CD1c-positive myeloid dendritic cell (primary cell): ENCODE measurements around the gene SAMD4B.
A peak's percentile ranks its signal among the peaks of the same experiment; 100 is the strongest.
"Not testable (repeated sequence)": the region's sequence is repeated elsewhere in the genome, so short reads cannot be mapped to it uniquely, and the experiment has no call there.

Source experiments
- DNase-seq: peaks from one replicate; pipeline ENCODE4 v3.0.0-alpha.2; 2016; ENCODE audit errors: extremely low spot score

Gene SAMD4B

GRCh38 chr19:39341719-39342604 is at the start of gene SAMD4B:
Gene SAMD4B (plus strand): TSS chr19:39342421. CDS start chr19:39356894, 14,473 bp downstream.
- peak; percentile 99 for DNase-seq

- no peak for DNase-seq
Measured at GRCh38 chr19:39293394-39293793, 48.8 kb upstream of the SAMD4B start.

- DNase-seq = no peak
Measured at GRCh38 chr19:39296055-39296645, 46.1 kb upstream of the SAMD4B start, which contains the start of gene IFNL1. Gene IFNL1 (plus strand): TSS chr19:39296407. CDS start chr19:39296422, 15 bp downstream.

GRCh38 chr19:39296906-39297305 is 45.3 kb upstream of the SAMD4B start:
- DNase-seq = no peak

- DNase-seq = no peak
Measured at GRCh38 chr19:39297931-39298634, 44.1 kb upstream of the SAMD4B start.

GRCh38 chr19:39299404-39299803 is 42.8 kb upstream of the SAMD4B start:
- no peak for DNase-seq

- no peak for DNase-seq
Measured at GRCh38 chr19:39299832-39300231, 42.4 kb upstream of the SAMD4B start.

- no peak for DNase-seq
Measured at GRCh38 chr19:39301021-39301420, 41.2 kb upstream of the SAMD4B start.

GRCh38 chr19:39301562-39301961 is 40.7 kb upstream of the SAMD4B start:
- DNase-seq = peak; percentile 58

GRCh38 chr19:39303373-39304184 is 38.6 kb upstream of the SAMD4B start:
- no peak for DNase-seq

- DNase-seq = no peak
Measured at GRCh38 chr19:39304185-39304513, 38.1 kb upstream of the SAMD4B start.

GRCh38 chr19:39304701-39305571 is 37.3 kb upstream of the SAMD4B start:
- DNase-seq = no peak

GRCh38 chr19:39306075-39306474 is 36.1 kb upstream of the SAMD4B start:
- no peak for DNase-seq

- no peak for DNase-seq
Measured at GRCh38 chr19:39307046-39307821, 35.0 kb upstream of the SAMD4B start.

- no peak for DNase-seq
Measured at GRCh38 chr19:39307822-39308530, 34.2 kb upstream of the SAMD4B start.

- no peak for DNase-seq
Measured at GRCh38 chr19:39308531-39309304, 33.5 kb upstream of the SAMD4B start.

GRCh38 chr19:39309305-39309670 is 32.9 kb upstream of the SAMD4B start:
- DNase-seq = not testable (repeated sequence)

- no peak for DNase-seq
Measured at GRCh38 chr19:39310558-39311311, 31.5 kb upstream of the SAMD4B start.
